Measurements from ENCODE around the gene LRRIQ4. TPM values are rescaled to one million over a fixed set of nuclear protein-coding genes. Genes with fewer than 3 reads are reported as not detected.

LRRIQ4 gene
- total RNA-seq, 1 donor from 2014 or later: 0.31 TPM

- no peak for DNase-seq
Observed at GRCh38 chr3:169857811-169858210, 45.1 kb downstream of the LRRIQ4 start.

- no peak for DNase-seq
Observed at GRCh38 chr3:169861871-169862270, 49.2 kb downstream of the LRRIQ4 start.

- peak; percentile 32 for DNase-seq
Observed at GRCh38 chr3:169863458-169863899, 50.8 kb downstream of the LRRIQ4 start.

GRCh38 chr3:169864270-169864669 is 51.6 kb downstream of the LRRIQ4 start:
- no peak for DNase-seq

- DNase-seq: no peak
Observed at GRCh38 chr3:169865176-169865767, 52.6 kb downstream of the LRRIQ4 start.

GRCh38 chr3:169867584-169868210 is 55.0 kb downstream of the LRRIQ4 start:
- DNase-seq: no peak

GRCh38 chr3:169868369-169868768 is 55.7 kb downstream of the LRRIQ4 start:
- DNase-seq: no peak

- DNase-seq: no peak
Observed at GRCh38 chr3:169869484-169870220, 57.0 kb downstream of the LRRIQ4 start, which contains the start of gene LRRC31. TSS of gene LRRC31 (minus strand) at chr3:169869935. CDS start at chr3:169869807, 128 bp downstream.

- DNase-seq: no peak
Observed at GRCh38 chr3:169871129-169871886, 58.6 kb downstream of the LRRIQ4 start.

GRCh38 chr3:169879013-169879557 is 66.4 kb downstream of the LRRIQ4 start:
- DNase-seq: no peak

GRCh38 chr3:169879845-169880575 is 67.3 kb downstream of the LRRIQ4 start:
- DNase-seq: no peak

- DNase-seq: no peak
Observed at GRCh38 chr3:169880576-169881250, 68.0 kb downstream of the LRRIQ4 start.

- peak; percentile 24 for DNase-seq
Observed at GRCh38 chr3:169886671-169887070, 74.0 kb downstream of the LRRIQ4 start.

Other genes starting within 250 kb of the LRRIQ4 start
- 5.8 TPM for gene MECOM, start 149.2 kb upstream of the LRRIQ4 start, total RNA-seq
- gene TERC, start 47.8 kb upstream of the LRRIQ4 start, total RNA-seq: 102 TPM
- 3.3 TPM for gene ACTRT3, start 43.3 kb upstream of the LRRIQ4 start, total RNA-seq
- gene MYNN, start 39.5 kb upstream of the LRRIQ4 start, total RNA-seq: 42.9 TPM
- gene LRRC34, start within 50 bp of the LRRIQ4 start, total RNA-seq: 8.1 TPM
- gene LRRC31, start 57.1 kb downstream of the LRRIQ4 start, total RNA-seq: not detected
- gene SAMD7, start 98.7 kb downstream of the LRRIQ4 start, total RNA-seq: not detected
- 106 TPM for gene SEC62, start 153.9 kb downstream of the LRRIQ4 start, total RNA-seq
- 2.5 TPM for gene GPR160, start 225.1 kb downstream of the LRRIQ4 start, total RNA-seq